BE2C (cell line): ENCODE measurements around the gene ETV5.

Source experiments
- DNase-seq: peaks from one replicate; pipeline ENCODE4 v3.0.0-alpha.2; 2020
- H3K27me3 ChIP-seq: fragments of 250-450 bp; sonication (Bioruptor Pico); 2 replicates; pipeline ENCODE4 v1.5.1; 2020; ENCODE audit warnings: mild to moderate bottlenecking
- H3K36me3 ChIP-seq: fragments of 250-450 bp; sonication (Bioruptor Pico); 2 replicates; pipeline ENCODE4 v1.5.1; 2020; ENCODE audit warnings: mild to moderate bottlenecking
- H3K4me1 ChIP-seq: fragments of 250-450 bp; sonication (Bioruptor Pico); 2 replicates; pipeline ENCODE4 v1.5.1; 2020
- H3K4me3 ChIP-seq: 2 replicates; pipeline ENCODE4 v1.5.1; 2011; ENCODE audit warnings: low read depth, low read length
- H3K9me3 ChIP-seq: fragments of 250-450 bp; sonication (Bioruptor Pico); 2 replicates; pipeline ENCODE4 v1.5.1; 2020
- TF ChIP-seq, protein P1 (sequence below): IDR thresholded peaks from 2 replicates; pipeline ENCODE4 v1.5.1; 2012; ENCODE audit warnings: mild to moderate bottlenecking, low read depth, low read length

Gene ETV5

DNA sequence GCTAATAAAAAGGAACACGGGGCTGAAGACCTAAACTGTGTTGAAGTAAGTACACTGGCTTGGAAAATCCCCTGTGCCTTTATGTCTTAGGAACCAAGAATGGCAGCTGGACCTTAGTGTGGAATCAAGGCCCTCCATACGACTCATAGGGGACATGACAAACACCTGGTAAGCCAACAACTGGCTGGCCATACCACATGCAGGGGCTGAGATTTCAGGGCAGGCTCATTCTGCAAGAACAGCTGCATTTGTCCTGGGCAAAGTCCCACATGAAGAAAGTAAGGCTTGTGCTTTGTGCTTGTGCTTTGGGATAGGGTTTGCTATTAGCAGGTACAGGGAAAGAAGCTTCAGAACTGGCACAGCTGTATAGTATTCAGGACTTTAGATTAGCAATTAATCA lies 18.0 kb downstream of the ETV5 start:
- H3K27me3 ChIP-seq = no peaks in the 10 kb centered on the region
- peaks cover 11% of the 10 kb centered on the region for H3K36me3 ChIP-seq
- H3K4me3 ChIP-seq = no peak overlapping the region
- H3K9me3 ChIP-seq = no peaks in the 10 kb centered on the region
- no peak for DNase-seq
- TF ChIP-seq, protein P1, sequence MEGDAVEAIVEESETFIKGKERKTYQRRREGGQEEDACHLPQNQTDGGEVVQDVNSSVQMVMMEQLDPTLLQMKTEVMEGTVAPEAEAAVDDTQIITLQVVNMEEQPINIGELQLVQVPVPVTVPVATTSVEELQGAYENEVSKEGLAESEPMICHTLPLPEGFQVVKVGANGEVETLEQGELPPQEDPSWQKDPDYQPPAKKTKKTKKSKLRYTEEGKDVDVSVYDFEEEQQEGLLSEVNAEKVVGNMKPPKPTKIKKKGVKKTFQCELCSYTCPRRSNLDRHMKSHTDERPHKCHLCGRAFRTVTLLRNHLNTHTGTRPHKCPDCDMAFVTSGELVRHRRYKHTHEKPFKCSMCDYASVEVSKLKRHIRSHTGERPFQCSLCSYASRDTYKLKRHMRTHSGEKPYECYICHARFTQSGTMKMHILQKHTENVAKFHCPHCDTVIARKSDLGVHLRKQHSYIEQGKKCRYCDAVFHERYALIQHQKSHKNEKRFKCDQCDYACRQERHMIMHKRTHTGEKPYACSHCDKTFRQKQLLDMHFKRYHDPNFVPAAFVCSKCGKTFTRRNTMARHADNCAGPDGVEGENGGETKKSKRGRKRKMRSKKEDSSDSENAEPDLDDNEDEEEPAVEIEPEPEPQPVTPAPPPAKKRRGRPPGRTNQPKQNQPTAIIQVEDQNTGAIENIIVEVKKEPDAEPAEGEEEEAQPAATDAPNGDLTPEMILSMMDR = no peak
- H3K4me1 ChIP-seq = peaks cover 12% of the 10 kb centered on the region

GRCh38 chr3:186088335-186088734 lies 20.6 kb downstream of the ETV5 start:
- H3K36me3 ChIP-seq = peaks cover 11% of the 10 kb centered on the region
- DNase-seq = no peak
- no peaks in the 10 kb centered on the region for H3K27me3 ChIP-seq
- no peak overlapping the region for H3K4me3 ChIP-seq
- TF ChIP-seq, protein P1 = no peak
- no peaks in the 10 kb centered on the region for H3K9me3 ChIP-seq
- peaks cover 12% of the 10 kb centered on the region for H3K4me1 ChIP-seq

DNA sequence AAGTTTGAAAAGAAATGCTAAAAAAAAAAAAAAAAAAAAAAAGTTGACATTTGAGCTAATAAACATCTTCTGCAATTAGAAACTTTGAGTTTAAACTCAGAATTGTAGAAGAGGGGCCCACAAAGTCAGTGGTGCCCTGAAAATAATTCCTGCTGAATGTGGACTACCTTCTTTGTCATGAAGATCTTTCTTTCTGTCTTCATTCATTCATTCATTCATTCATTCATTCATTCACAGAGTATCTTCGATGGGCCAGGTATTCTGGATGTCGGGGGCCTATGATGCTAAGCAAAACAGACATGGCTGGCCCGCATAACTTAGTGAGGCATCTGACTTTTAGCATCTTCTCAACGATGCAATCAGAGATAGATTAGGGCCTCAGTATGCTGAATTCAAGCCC lies 24.6 kb downstream of the ETV5 start:
- no peak for DNase-seq
- H3K27me3 ChIP-seq = no peaks in the 10 kb centered on the region
- H3K36me3 ChIP-seq = peaks cover 13% of the 10 kb centered on the region
- H3K4me1 ChIP-seq = peaks cover 7% of the 10 kb centered on the region
- TF ChIP-seq, protein P1 = no peak
- no peaks in the 10 kb centered on the region for H3K9me3 ChIP-seq
- no peak overlapping the region for H3K4me3 ChIP-seq

DNA sequence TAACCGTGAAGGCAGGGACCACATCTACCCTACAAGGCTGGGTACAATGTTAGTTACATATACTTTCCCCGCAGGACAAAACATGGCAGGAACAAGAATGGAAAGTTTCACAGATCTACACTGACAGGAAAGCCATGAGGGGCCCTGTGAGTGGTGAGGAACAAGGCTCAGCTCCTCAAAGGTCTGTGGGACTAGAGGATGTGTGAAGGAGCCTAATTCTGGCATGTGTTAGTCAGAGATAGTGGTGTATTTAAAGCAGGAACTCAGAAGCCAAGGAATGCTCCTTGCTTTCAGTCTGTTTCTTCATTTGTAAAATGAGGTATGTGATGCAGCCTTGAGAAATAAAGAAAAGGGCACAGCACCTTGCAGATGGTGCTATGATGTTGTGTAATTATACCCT lies 25.1 kb downstream of the ETV5 start:
- DNase-seq = no peak
- TF ChIP-seq, protein P1 = no peak
- Histone ChIP-seq H3K36me3 (peaks cover 18% of the 10 kb centered on the region), H3K9me3 (no peaks in the 10 kb centered on the region), H3K27me3 (no peaks in the 10 kb centered on the region), H3K4me1 (peaks cover 2% of the 10 kb centered on the region; the same call in 1 of the 2 replicates), H3K4me3 (no peak overlapping the region)

DNA sequence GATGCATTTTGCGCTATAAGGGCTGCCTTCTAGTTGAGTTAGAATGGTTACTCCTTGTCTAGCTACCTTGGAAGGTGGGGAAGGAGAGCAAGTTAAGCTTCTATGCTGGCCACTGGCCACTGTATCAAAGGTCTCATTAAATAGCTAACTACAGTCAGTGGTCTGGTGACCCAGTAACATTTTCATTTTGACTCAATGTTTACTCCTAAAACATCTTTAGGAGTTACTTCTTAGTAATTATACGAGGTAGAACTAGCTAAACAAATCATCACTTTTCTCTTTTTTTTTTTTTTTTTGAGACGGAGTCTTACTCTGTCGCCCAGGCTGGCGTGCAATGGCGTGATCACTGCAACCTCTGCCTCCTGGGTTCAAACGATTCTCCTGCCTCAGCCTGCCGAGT lies 26.7 kb downstream of the ETV5 start:
- H3K27me3 ChIP-seq = no peaks in the 10 kb centered on the region
- peaks cover 16% of the 10 kb centered on the region for H3K36me3 ChIP-seq
- no peak overlapping the region for H3K4me3 ChIP-seq
- no peak for DNase-seq
- H3K4me1 ChIP-seq = no peaks in the 10 kb centered on the region
- H3K9me3 ChIP-seq = no peaks in the 10 kb centered on the region
- TF ChIP-seq, protein P1 = no peak

GRCh38 chr3:186081678-186082077 lies 27.2 kb downstream of the ETV5 start:
- TF ChIP-seq, protein P1 = no peak
- no peaks in the 10 kb centered on the region for H3K27me3 ChIP-seq
- H3K4me3 ChIP-seq = no peak overlapping the region
- no peak for DNase-seq
- peaks cover 14% of the 10 kb centered on the region for H3K36me3 ChIP-seq
- H3K9me3 ChIP-seq = no peaks in the 10 kb centered on the region
- no peaks in the 10 kb centered on the region for H3K4me1 ChIP-seq
